SK-N-MC (cell line): Measurements from ENCODE around the gene LRP6.

Experiments
- EZH2 ChIP-seq: fragments of 200-600 bp; sonication (generic); IDR thresholded peaks from one replicate; pipeline ENCODE4 v1.6.1; 2017; ENCODE audit warnings: antibody characterized with exemption
- FOXP2 ChIP-seq: optimal IDR thresholded peaks from 2 replicates; pipeline ENCODE3; 2011; ENCODE audit warnings: mild to moderate bottlenecking, moderate library complexity; ENCODE audit not compliant: insufficient read depth; ENCODE audit errors: extremely low read length, control extremely low read depth
- POLR2AphosphoS5 ChIP-seq: IDR thresholded peaks from 2 replicates; pipeline ENCODE4 v1.6.1; 2012; ENCODE audit warnings: mild to moderate bottlenecking, low read depth, low read length, borderline replicate concordance

- TF ChIP-seq POLR2AphosphoS5, result no peak
- TF ChIP-seq EZH2, result no peak
- TF ChIP-seq FOXP2, result no peak
Observed at GRCh38 chr12:12181511-12181910, 85.3 kb downstream of the LRP6 start.
